GM18507 (cell line): ENCODE measurements around the gene CARD11.

ENCODE experiments used
- DNase-seq: peaks from one replicate; pipeline ENCODE4 v3.0.0; 2011; ENCODE audit warnings: low read depth; ENCODE audit not compliant: insufficient read length; ENCODE audit errors: extremely low spot score
- FAIRE-seq: peaks from 2 replicates; lab custom pipeline; 2011; peaks lifted over from hg19 to GRCh38; lab: Jason Lieb, UNC

CARD11 gene

DNA sequence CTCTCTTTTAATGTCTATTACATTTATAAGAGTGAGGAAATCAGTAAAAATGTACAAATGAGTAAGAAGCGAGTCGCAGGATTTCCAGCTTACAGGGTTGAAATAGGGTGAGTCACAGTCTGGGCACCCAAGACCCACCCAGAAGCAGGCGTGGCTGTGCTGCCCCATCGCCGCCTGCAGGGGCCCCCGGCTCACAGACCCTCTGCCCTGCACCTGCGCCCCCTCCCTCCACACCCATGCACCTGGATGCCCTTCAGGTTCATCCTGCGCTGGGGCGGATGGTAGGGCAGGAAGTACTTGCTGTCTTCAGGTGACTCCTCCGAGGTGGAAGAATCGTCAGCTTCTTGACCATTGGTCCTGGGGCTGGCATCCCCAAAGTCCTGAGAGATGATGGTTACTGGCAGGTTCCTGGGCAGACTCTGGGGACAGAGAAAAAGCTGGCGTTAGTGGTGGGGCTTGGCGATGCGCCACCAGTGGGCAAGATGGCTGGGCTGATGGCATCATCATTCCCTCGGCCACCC is 109.4 kb downstream of the CARD11 start:
- FAIRE-seq = no peak
- DNase-seq = no peak

DNA sequence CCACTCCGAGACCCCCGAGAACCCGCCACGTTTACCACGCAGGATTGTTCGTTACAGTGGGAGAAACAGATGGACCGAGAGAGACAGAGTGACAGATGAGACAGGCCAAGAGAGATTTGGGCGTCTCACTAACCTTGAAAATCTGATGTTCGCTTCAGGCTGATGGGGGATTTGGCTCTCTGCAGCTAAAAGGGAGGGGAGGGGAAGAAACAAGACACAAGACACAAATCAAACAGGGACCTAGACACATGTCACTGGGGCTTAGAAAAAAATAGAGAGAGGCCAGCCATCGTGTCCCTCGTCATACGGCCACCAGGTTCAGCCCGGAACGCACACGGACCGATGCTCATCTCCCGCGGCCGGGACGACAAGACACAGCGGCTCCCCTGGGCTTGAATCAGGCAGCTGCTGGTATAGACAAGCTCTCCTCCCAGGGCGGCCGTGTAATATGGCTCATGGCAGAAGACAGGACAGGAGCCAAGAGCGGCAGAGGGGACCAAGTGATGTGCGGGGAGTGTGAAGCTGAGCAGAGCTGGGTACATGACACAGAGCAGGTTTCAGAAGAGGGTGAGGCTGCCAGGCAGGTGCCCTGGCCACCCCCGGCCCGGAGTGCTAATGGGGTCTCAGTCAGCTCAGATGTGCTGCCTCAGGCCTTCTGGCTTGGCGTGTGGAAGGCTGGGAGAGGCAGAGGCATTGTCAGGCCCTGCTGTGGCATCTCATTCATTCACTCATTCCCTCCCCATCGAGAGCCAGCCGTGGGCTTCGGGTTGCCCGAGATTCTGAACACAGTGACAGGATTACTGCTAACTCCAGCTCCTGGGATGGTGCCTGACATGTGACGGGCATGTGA is 111.0 kb downstream of the CARD11 start:
- FAIRE-seq (no peak), DNase-seq (no peak)

DNA sequence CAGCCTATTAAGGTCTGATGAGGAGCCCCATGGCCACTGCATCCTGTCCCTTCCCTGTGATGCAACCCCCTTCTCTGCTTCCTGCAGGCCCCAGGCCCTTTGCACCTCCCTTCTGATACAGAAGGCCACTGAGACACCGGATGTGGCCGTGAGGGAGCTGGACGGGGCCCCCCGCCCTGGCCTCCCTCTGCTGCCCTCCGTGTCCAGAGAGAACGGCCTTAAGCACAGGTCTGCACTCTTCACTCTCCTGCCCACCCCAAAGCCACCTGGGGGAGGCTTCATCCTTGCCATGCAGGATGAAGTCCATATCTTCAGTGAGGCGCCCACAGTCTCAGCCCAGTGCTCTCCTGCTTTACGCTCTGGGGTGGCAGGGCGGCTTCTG is 112.6 kb downstream of the CARD11 start:
- FAIRE-seq = no peak
- DNase-seq = no peak

DNA sequence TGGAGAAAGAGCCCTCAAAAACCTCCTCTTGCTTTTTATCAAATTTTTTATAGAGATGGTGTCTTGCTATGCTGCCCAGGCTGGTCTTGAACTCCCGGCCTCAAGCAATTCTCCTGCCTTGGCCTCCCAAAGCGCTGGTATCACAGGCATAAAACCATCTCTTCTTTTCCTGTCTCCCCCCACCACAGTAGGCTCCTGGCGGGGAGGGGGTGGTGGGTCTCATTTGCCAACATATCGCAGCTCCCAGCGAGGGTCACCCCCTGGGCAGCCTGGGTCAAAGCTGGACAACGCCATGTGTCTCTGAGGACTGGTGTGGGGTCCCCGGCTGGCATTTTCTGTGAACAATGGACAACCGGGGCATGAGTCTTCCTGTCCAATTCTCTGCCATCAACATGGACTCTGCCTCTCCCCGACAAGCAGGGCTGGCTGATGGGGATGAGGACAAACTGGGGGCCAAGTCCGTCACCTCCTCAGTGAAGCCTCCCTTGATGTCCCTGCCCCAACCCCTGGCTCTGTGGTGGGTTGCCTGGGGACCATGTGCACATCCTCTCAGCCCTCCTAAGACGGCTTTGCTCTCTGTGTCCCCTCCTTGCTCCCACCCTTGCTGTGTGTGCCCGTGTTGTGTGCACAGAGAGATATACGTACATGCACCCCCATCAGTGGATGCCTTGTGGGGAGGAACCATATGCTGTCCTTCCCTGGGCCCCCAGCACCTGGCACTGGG is 113.2 kb downstream of the CARD11 start:
- FAIRE-seq = no peak

DNA sequence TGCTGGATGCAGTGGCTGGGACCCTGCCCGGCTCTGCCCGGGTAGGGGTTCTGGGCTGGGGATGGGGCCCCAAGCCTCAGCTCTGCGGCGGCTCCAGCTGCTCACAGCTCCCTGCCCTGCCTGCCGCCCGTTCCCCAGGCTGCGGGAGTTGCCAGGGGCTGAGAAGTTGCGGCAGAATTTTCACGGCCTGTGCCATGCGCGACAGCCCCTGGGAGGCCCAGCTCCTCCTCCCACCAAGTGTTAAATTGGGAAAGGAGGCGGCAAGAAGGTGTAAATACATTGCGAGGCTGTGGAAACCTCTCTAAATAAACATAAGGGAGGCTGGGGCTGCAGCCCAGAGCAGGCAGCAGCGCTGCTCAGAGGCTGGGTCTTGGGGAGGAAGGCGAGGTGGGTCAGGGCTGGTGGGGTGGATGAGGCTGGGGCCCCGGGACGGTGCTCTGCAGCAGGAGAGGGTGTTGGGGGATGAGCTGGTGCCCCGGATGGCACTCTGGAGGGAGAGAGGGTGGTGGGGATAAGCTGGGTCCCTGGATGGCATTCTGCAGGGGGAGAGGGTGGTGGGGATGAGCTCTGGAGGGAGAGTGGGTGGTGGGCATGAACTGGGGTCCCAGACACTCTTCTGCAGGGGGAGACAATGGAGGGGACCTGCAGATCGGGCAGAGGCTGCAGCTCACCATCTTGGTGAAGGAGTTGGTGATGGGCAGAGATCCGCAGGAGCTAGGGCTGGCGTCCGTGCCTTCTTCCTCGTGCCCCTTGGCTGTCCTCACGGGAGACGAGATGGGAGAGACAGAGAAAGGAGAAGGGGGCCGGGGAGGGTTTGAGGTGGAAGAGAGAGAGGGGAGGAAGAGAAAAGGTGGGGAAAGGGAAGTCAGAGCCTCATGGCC is 114.1 kb downstream of the CARD11 start:
- FAIRE-seq (no peak), DNase-seq (no peak)

More for the DNA sequence above, 113.2 kb downstream of the CARD11 start:
- DNase-seq = no peak

DNA sequence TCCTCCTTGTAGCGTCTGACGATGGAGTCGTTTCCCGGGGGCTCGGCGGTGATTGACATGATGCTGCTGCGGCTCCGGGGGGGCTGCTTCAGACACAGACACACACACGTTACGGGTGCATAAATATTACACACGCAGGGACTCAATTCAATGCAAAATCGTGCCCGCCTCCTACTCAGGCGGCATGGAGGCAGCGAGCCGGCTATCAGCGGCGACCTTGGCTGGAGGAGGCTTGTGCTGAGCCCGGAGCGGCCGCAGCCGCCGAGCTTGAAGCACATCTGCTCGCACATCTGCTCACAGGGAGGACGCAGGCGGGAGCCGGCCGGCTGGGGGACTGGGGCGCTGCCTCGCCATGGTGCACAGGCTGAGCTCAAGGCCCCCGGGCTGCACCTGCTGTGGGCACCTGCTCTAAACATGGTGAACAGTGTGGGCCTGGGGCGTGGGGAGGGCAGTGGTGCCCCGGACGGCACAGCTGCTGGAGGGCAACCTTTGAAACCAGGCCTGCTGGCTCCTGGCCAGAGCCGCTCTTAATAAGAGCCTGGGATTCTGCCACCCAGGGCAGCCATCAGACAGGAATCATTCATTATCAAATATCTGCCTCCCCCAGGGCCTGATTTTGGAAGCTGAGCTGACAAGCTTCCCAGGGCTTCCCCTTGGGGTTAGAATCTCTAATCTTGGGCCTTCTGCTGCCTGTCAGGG is 114.9 kb downstream of the CARD11 start:
- DNase-seq (no peak), FAIRE-seq (no peak)

DNA sequence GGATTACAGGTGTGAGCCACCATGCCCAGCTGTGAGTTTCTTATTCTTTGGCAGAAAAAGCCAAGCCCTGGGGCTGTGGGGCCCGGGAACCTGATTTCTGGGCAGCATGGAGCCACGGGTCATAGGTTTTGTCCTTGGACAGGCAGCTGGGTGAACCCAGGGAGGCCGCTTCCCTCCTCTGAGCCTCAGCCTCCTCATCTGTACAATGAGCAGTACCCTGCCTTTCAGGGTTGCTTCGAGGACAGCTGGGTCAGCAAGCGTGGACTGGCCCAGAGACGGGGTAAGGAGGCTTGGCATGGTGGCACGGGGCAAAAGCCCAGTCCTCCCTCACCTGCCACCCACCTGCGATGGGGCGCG is 115.4 kb downstream of the CARD11 start:
- FAIRE-seq (no peak), DNase-seq (no peak)

DNA sequence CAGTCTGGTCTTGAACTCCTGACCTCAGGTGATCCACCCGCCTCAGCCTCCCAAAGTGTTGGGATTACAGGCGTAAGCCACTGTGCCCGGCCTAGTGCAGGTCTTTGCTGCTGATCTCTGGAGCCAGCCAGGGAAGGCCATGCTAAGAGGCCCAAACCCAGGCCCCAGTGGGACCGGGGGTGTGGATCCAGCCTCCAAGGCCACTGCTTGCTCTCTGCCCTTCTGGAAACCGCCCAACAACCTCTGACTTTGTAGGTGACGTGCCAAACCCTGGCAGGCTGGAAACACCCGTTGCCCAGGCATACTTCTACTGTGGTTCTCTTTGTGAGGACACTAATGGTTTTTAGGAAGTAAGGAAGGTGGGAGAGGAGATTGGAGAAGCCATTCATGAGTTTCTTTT is 116.1 kb downstream of the CARD11 start:
- no peak for FAIRE-seq
- DNase-seq = no peak

DNA sequence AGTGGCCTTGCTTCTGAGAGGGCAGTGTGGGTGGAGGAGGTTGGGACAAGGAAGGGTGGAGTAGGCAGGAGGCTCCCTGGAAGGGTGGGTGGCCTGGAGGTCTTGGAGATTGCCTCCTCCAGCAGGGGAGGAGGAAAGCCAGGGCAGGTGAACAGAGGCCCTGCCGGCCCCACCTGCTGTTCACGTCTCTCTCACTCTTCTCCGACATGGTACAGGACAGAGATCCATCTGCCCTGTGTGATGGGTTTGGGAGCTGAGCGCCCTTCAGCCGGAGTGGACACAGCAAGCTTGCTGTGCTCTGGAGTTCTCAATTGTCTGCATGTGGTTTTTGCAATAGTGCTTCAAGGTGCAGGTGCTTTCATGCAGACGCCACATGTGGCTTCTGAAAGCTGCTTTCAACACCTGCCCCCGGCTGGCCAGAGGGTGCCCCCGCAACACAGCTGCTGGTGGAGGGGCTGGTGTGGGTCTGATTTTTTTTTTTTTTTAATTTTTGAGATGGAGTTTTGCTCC is 116.7 kb downstream of the CARD11 start:
- FAIRE-seq (no peak), DNase-seq (no peak)

DNA sequence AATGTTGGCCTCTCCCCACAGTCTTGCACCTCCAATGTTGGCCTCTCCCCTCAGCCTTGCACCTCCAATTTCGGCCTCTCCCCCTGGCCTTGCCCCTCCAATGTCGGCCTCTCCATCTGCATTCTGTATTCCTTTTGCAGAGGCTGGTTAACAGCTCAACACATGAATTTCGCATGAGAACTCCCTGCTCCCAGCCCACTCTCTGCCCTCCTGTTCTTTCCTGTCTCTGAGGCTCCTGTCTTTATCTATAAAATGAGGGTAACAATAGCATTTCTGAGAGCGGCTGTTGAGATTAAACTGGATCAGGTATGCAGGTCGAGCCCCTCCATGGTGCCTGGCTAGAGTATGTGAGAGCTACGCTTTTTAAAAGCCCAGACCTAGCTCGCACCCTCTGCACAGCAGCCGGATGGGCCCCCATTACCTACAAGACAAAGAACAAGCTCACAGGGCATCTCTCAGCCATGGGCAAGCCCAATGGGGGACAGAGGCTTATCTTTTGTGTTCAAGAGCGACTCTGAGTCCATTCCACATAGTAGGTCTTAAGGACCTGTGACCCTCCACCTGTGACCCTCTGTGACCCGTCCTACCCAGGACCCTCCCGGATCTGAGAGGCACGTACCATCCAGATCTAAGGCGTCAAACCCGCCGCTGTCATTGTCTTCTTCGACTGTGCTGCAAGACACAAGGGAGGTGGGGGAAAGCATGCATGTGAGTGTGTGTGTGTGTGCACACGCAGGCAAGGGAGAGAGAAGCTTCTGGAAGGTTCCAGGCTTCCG is 117.4 kb downstream of the CARD11 start:
- DNase-seq (no peak), FAIRE-seq (no peak)

DNA sequence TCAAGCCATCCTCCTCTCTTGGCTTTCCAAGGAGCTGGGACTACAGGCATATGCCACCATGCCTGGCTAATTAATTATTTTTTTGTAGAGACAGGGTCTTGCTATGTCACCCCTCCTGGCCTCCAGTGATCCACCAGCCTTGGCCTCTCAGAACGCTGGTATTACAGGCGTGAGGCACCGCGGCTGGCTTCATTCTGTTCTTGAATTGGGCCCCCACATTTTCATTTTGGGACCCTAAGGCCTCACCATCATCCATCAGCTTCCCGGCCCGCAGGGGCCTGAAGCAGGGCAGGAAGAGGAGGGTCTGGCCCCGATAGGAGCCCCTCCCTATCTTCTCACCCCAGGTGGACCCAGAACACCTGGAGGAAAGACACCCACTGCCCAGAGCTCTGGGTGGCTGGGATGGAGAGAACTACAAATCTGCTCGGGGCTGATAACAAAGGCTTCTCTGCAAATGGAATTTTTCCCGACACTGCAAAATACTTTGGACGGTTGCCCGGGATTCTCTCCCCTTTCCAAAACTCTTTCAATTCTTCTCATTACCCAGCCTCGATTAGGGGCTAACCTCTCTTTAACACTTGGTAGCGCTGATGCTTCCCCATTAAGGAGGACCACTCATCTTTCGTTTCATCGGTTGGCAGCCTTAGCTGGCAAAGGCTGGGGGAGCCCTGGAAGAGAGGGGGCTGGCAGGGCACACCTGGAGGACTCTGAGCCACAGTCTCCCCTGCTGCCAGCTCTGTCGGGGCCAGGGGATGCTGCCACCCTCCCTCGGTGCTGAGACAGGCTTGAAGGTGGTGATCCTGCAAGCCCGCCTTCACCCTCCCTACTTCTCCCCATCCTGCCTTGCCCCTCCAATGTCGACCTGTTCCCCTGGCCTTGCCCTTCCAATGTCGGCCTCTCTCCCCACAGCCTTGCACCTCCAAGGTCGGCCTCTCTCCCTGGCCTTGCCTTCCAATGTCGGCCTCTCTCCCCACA is 118.5 kb downstream of the CARD11 start:
- no peak for DNase-seq
- FAIRE-seq = no peak

DNA sequence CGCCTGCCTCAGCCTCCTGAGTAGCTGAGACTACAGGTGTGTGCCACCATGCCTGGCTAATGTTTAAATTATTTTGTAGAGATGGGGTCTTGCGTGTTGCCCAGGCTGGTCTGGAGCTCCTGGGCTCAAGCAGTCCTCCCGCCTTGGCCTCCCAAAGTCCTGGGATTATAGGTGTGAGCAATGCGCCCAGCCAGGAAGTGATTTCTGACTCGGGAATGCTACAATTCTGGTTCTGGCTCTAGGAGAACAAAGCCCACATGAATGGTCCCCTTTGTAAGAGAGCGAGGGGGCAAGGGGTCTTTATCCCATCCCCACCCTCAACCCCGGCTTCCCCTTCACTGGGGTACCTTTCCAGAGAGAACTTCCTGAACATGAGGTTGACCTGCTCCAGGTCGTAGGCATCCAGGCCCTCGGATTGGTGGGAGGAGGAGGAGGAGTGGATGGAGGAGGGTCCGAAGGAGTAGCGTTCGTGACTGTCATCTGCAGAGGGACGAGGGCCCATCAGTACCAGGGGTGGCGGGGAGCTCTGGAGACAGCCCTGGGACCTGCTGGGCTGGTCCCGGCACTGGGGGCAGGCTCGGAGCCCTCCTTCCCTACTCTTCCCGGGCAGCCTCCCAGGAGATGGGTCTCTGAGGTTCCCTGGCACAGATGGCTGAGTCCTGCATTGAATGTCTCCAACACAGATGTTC is 119.6 kb downstream of the CARD11 start:
- DNase-seq = no peak
- FAIRE-seq = no peak

DNA sequence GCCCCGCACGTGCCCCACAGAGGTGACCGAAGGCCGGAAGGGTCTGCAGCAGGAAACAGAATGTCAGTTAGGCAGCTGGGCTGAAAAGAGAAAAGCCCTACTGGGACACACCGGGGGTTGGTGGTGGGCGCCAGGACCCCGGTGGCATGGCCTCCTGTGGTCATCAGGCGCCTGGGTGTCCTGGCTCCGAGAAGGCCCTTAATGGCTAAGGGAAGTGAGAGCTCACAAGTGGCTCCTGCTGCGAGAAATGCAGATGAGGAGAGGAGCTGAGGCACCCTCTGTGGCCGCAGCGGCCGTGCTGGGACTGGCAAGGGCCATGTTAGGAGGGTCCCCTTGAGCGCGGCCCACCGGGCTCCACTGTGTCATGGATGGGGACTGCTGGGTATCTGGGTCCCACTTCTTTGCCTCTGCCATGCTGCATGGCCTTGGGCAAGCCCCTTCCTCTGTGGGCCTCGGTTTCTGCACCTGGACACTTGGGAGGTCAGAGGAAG is 120.3 kb downstream of the CARD11 start:
- no peak for DNase-seq

DNA sequence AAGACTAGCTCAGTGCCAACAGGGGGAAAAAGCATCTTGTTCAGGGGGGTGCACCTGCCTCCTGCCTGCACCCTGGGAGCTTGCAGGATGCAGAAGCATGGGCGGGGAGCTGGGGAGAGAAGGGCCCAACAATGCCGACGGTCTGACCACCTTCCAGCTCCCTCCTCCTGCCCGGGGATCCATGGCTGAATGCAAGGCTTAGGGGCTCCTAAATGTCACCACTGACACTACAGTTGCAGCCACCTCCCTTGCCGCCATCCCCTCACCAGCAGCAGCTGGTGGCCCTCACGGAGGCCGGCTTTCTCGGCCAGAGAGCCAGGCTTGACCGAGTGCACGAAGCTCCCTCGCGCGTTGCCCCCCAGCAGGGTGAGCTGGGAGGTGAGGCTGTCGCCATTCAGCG is 120.8 kb downstream of the CARD11 start:
- FAIRE-seq (no peak), DNase-seq (no peak)

More for the DNA sequence above, 120.3 kb downstream of the CARD11 start:
- no peak for FAIRE-seq

DNA sequence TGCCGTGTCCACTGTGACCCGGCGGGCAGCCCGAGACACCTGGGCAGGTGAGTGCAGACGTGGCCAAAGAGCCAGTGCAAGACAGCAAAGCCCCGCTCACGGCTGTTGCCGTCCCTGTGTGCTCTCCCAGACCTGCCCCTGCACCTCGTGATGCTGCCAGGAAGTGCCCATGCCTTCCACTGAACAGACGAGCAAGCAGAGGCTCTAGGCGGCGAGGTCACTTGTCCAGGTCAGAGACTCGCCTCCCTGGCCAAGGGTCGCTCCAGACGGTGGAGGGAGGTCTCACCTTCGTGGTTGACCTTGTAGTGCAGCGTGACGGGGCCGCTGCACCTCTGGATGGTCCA is 121.3 kb downstream of the CARD11 start:
- FAIRE-seq (no peak), DNase-seq (no peak)

DNA sequence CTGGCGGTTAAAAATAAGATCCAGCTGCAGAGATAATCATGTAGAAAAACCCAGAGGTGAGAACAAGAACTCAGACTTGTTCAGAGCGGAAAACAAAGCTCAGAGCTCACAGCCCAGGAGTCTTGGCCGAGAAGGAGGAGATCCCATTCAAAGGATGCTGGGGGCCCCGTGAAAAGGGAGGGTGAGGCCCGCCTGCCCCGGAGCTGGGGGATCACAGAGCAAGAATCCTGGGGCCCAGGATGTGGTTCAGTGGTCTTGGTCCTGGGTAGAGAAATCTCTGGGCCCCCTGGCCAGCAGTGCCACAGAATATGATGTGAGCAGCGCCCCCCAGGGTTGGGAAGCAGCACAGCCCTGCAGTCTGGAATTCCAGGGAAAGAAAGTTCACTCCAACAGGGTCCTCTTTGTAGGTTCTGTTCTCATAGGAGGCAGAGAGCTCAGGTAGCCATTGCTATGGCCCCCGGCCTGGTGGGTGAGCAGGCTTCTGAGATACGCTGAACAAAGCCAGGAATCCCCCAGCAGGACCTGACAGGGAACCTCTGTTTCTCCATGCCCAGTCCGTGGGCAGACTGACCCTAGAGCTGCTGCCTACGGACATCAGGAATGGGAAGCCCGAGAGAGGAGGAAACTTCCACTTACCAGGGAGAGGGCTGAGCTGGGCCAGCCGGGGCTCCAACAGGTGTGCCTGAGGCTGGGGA is 121.9 kb downstream of the CARD11 start:
- DNase-seq (no peak), FAIRE-seq (no peak)
